Ascending aorta (tissue), 2 donors: ENCODE data around the gene BAZ2B. TPM values are rescaled to one million over a fixed set of nuclear protein-coding genes. Genes with fewer than 3 reads are reported as not detected.

ENCODE experiments used
- DNase-seq, 2 donors: peaks; one replicate each; pipeline ENCODE4 v3.0.0-alpha.2; 2019; ENCODE audit warnings: low spot score in 2 of 2
- H3K27ac ChIP-seq, 2 donors: fragments of 200-600 bp; sonication (generic); one replicate each; pipeline ENCODE4 v1.5.1; 2016 to 2017; ENCODE audit warnings: mild to moderate bottlenecking in 1 of 2
- H3K27me3 ChIP-seq: fragments of 200-600 bp; sonication (generic); one replicate; pipeline ENCODE4 v1.5.1; 2017
- H3K36me3 ChIP-seq, 2 donors: fragments of 200-600 bp; sonication (generic); one replicate each; pipeline ENCODE4 v1.5.1; 2016
- H3K4me1 ChIP-seq, 2 donors: fragments of 200-600 bp; sonication (generic); one replicate each; pipeline ENCODE4 v1.5.1; 2016 to 2017; ENCODE audit warnings: mild to moderate bottlenecking in 1 of 2
- H3K4me3 ChIP-seq, 2 donors: fragments of 200-600 bp; sonication (generic); one replicate each; pipeline ENCODE4 v1.5.1; 2016 to 2017; ENCODE audit warnings: mild to moderate bottlenecking in 1 of 2
- H3K9me3 ChIP-seq, 2 donors: fragments of 200-600 bp; sonication (generic); one replicate each; pipeline ENCODE4 v1.5.1; 2016
- CTCF ChIP-seq, 3 experiments: fragments of 200-600 bp in 2 of 3; fragments of 450-650 bp in 1 of 3; sonication (generic) in 2 of 3; IDR thresholded peaks; one replicate each; pipeline ENCODE4 v1.5.1; 2016 to 2019; ENCODE audit warnings: antibody characterized with exemption in 3 of 3, mild to moderate bottlenecking in 1 of 3, moderate library complexity in 1 of 3
- intact Hi-C: fragments of 100-400 bp; cut with DNase I; formaldehyde crosslinking; loops from one replicate; pipeline ENCODE4 v1.15.1; 2023
- total RNA-seq: library from RNA; depleted of rRNA; stranded (reverse); fragments of >200 nt; gene quantifications from one replicate; pipeline ENCODE4 v1.1.0, GENCODE V29; 2016

The BAZ2B gene
- total RNA-seq, 1 donor from 2014 or later: 30.8 TPM

GRCh38 chr2:159279700-159280099 is 336.6 kb downstream of the BAZ2B start:
- no peak for DNase-seq
- Histone ChIP-seq H3K4me1 (no peaks in the 10 kb centered on the region), H3K36me3 (peaks cover 0 to 19% of the 10 kb centered on the region in 2 donors), H3K9me3 (no peaks in the 10 kb centered on the region), H3K27ac (no peak overlapping the region), H3K4me3 (no peak overlapping the region), H3K27me3 (no peaks in the 10 kb centered on the region)
- no peak for TF ChIP-seq CTCF (IDR thresholded peaks at IDR 0.05)
- intact Hi-C loops: no loop called here

DNA sequence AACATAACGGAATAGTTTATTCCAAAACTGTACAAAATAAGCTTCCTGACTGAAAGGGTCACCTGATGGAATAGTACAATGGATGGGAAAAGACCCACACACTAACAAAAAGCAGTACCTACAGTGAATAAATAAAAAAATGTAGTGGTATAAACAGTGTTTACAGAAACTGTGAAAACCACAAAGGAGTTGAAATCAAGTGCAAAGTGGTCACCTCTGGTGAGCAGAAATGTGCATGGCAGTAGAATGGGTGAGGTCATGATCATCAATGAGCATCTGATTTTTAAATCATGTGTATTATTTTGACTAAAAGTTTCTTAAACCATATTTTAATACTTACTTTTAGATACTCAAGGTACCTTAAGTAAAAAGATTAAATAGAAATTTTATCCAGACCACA is 341.2 kb downstream of the BAZ2B start:
- no peak for TF ChIP-seq CTCF (IDR thresholded peaks at IDR 0.05)
- Histone ChIP-seq H3K36me3 (peaks cover 8 to 16% of the 10 kb centered on the region in 2 donors), H3K9me3 (no peaks in the 10 kb centered on the region), H3K4me3 (no peak overlapping the region), H3K4me1 (no peaks in the 10 kb centered on the region), H3K27me3 (no peaks in the 10 kb centered on the region), H3K27ac (no peak overlapping the region)
- DNase-seq: no peak
- intact Hi-C loops: no loop called here

DNA sequence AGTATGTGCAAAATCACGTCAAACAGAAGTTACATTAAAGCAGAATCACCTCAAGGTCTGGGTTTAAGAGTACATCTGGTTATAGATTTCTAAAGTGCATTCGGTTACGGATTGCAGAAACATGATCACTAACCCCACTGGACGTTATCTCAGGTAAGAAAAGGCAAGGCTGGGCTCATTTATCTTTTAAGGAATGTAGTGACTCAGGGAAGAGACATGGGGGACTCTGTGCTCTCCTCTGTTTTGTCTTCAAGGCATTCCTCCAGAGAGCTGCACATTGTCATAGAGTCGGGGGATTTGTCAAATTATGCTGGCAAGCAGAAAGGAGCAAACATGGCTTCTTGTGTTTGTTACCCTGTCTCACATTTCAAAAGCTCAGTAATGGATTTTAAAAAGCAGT is 344.2 kb downstream of the BAZ2B start:
- Histone ChIP-seq H3K27me3 (no peaks in the 10 kb centered on the region), H3K4me3 (no peak overlapping the region), H3K27ac (no peak overlapping the region), H3K36me3 (peaks cover 8 to 10% of the 10 kb centered on the region in 2 donors), H3K9me3 (no peaks in the 10 kb centered on the region), H3K4me1 (no peaks in the 10 kb centered on the region)
- no peak for DNase-seq
- no peak for TF ChIP-seq CTCF (IDR thresholded peaks at IDR 0.05)
- intact Hi-C loops: no loop called here

GRCh38 chr2:159270744-159271379 is 345.5 kb downstream of the BAZ2B start:
- Histone ChIP-seq H3K4me3 (no peak overlapping the region), H3K4me1 (no peaks in the 10 kb centered on the region), H3K36me3 (peaks cover 8 to 10% of the 10 kb centered on the region in 2 donors), H3K27me3 (no peaks in the 10 kb centered on the region), H3K27ac (no peak overlapping the region), H3K9me3 (no peaks in the 10 kb centered on the region)
- intact Hi-C loops: no loop called here
- no peak for TF ChIP-seq CTCF (IDR thresholded peaks at IDR 0.05)
- DNase-seq: no peak

Other genes with a start within 250 kb of the BAZ2B start
- gene MARCHF7, start 96.0 kb upstream of the BAZ2B start, total RNA-seq: 49.4 TPM
- gene CD302, start 181.7 kb upstream of the BAZ2B start, total RNA-seq: 30.9 TPM